BLaER1 (cell line): ENCODE measurements around the gene VWA1.
"Not testable (repeated sequence)": the region's sequence is repeated elsewhere in the genome, so short reads cannot be mapped to it uniquely, and the experiment has no call there.

Experiments
- H3K27ac ChIP-seq: shearing (Covaris generic); formaldehyde crosslinking; 2 replicates; pipeline ENCODE4 v1.8.1; 2022
- H3K27me3 ChIP-seq: shearing (Covaris generic); formaldehyde crosslinking; 2 replicates; pipeline ENCODE4 v1.8.1; 2022
- H3K36me3 ChIP-seq: shearing (Covaris generic); formaldehyde crosslinking; 2 replicates; pipeline ENCODE4 v1.8.1; 2022
- H3K4me1 ChIP-seq: shearing (Covaris generic); formaldehyde crosslinking; 2 replicates; pipeline ENCODE4 v1.8.1; 2022
- H3K4me2 ChIP-seq: shearing (Covaris generic); formaldehyde crosslinking; 2 replicates; pipeline ENCODE4 v1.8.1; 2022
- H3K4me3 ChIP-seq: shearing (Covaris generic); formaldehyde crosslinking; 2 replicates; pipeline ENCODE4 v1.8.1; 2022
- H3K9ac ChIP-seq: shearing (Covaris generic); formaldehyde crosslinking; 2 replicates; pipeline ENCODE4 v1.8.1; 2022
- H3K9me3 ChIP-seq: shearing (Covaris generic); formaldehyde crosslinking; 2 replicates; pipeline ENCODE4 v1.8.1; 2022
- H4K20me1 ChIP-seq: shearing (Covaris generic); formaldehyde crosslinking; 2 replicates; pipeline ENCODE4 v1.8.1; 2022
- Cebpa-rat ChIP-seq: shearing (Covaris generic); IDR thresholded peaks from 2 replicates; pipeline ENCODE4 v1.8.1; 2022

VWA1 gene

DNA sequence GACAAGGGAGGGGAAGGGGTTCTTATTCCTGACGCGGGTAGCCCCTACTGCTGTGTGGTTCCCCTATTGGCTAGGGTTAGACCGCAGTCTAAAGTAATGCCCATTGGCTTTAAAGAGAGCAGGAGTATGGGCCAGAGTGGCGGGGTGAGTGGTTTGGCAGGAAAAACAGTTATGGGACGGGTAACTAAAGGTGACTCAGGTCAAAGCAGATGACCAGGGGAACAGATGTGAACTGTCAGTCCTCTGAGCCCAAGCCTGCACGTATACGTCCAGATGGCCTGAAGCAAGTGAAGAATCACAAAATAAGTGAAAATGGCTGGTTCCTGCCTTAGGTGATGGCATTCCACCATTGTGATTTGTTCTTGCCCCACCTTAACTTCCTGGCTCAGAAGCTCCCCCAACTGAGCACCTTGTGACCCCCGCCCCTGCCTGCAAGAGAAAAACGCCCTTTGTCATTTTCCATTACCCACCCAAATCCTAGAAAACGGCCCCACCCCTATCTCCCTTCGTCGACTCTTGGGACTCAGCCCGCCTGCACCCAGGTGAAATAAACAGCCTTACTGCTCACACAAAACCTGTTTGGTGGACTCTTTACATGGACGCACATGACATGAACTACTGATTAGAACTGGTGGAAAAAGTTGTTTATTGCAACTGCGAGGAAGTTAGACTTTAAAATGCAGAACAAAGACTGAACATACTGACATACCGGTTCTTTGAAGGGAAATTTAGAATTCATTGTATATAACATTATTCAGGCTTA is 35.3 kb downstream of the VWA1 start:
- TF ChIP-seq Cebpa-rat = no peak
- Histone ChIP-seq H3K27ac (peak overlapping the region; percentile 71), H3K36me3 (peaks cover 9% of the 10 kb centered on the region; the same call in 1 of the 2 replicates), H3K4me1 (peaks cover 50% of the 10 kb centered on the region), H3K27me3 (no peaks in the 10 kb centered on the region), H3K9me3 (no peaks in the 10 kb centered on the region), H4K20me1 (peaks cover 34% of the 10 kb centered on the region), H3K4me2 (peak overlapping the region; percentile 87), H3K4me3 (peak overlapping the region; percentile 87), H3K9ac (peak overlapping the region; percentile 85)

DNA sequence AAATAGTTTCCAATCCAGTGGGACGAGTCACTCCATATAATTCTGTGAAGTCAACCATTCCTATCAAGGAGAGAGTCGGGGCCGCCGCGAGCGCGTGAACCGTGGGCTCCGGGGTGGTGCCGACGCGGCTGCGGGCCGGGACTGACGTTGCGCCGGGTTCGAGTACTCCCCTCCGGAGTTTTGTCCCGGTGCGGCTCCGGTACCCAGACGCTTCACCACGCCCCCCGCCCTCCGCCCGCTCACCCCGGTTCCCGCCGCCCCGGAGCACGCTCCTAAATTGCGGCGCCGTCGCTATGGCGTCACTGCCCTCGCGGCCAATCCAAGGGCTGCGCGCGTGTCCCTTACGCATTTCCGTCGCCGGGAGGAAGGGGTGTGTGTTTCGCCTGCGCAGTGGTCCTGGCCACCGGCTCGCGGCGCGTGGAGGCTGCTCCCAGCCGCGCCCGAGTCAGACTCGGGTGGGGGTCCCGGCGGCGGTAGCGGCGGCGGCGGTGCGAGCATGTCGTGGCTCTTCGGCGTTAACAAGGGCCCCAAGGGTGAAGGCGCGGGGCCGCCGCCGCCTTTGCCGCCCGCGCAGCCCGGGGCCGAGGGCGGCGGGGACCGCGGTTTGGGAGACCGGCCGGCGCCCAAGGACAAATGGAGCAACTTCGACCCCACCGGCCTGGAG is 36.0 kb downstream of the VWA1 start, which contains the start of gene ATAD3B:
Gene ATAD3B, plus strand, starts transcription at position 377 of the 664 bp plus-strand sequence. Its CDS starts 120 bp downstream, at position 497.
- H3K4me3 ChIP-seq = peak within 1 kb of the TSS; percentile 87
- H3K9ac ChIP-seq = peak within 1 kb of the TSS; percentile 85
- peaks cover 57% of the 10 kb centered on the region for H3K4me1 ChIP-seq
- peak within 1 kb of the TSS; percentile 94 for H3K4me2 ChIP-seq
- peaks cover 9% of the 10 kb centered on the region; the same call in 1 of the 2 replicates for H3K36me3 ChIP-seq
- no peak for TF ChIP-seq Cebpa-rat
- peak within 1 kb of the TSS; percentile 71 for H3K27ac ChIP-seq
- H3K27me3 ChIP-seq = no peaks in the 10 kb centered on the region
- H3K9me3 ChIP-seq = no peaks in the 10 kb centered on the region
- peaks cover 41% of the 10 kb centered on the region for H4K20me1 ChIP-seq

DNA sequence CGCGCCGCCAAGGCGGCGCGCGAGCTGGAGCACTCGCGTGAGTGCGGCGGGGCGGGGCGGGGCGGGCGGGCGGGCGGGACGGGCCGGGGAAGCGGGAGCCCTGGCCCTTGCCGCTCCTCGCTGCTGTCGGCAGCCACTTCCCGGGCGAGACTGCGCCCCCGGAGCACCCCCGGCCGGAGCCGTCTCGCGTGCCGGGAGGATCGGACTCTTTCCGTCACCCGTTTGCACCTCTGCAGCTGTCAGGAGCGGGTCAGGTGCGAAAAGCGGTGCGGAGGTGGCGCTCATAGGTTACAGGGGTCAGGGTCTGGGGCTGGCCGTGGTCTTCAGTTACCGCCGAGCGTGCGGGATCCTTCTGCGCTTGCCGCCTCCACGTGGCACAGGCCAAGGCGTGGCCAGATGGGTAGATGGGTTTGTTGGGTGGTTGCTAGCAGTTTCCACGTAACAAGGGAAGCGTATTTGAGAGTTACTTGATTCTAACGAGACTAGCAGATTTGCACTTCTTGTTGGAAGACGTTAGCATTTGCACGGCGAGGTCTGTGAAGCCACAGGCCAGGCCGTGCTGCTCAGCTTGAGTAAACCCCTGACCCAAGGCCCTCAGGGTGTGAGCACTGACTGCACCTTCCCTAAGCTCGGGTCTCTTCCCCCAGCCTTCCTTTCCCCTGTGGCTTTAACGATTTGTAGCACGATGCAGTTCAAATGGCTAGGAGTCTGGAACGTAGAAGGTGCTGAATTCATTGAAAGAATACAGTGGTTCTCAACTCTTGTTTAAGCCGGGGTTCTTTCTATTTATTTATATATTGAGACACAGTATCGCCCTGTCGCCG is 36.8 kb downstream of the VWA1 start:
- Histone ChIP-seq H3K4me1 (peaks cover 64% of the 10 kb centered on the region), H4K20me1 (peaks cover 49% of the 10 kb centered on the region), H3K4me3 (peak overlapping the region; percentile 87), H3K36me3 (peaks cover 15% of the 10 kb centered on the region), H3K4me2 (peak overlapping the region; percentile 94), H3K27ac (0 out of 2 replicates have a peak overlapping the region, but pooled peaks have one; percentile 26), H3K9ac (peak overlapping the region; percentile 85)
- H3K27me3 ChIP-seq, H3K9me3 ChIP-seq: not testable (repeated sequence)

DNA sequence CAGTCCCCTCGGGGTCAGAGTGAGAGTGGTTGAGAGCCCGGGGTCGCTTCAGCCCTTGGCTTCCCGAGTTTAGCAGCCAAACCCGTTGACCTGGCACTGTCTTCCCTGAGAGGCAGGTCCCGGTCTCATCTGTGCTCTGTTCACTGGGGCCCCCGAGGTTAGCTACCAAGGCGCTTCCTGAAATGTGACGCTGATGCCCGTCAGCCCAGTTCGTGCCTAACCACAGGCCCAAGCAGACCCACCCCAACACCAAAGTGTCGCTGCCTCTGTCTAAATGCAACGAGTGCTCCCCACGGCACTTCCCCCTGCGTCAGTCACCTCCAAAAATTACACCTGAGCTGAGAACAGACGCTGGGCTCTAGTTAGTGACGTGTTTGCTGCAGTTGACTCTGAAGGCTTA is 40.5 kb downstream of the VWA1 start:
- Histone ChIP-seq H3K4me2 (peak overlapping the region; percentile 70), H4K20me1 (peaks cover 60% of the 10 kb centered on the region), H3K4me3 (peak overlapping the region; percentile 33; the same call in 1 of the 2 replicates), H3K36me3 (peaks cover 47% of the 10 kb centered on the region), H3K4me1 (peaks cover 48% of the 10 kb centered on the region)
- not testable (repeated sequence) for H3K27ac ChIP-seq, H3K27me3 ChIP-seq, H3K9ac ChIP-seq, H3K9me3 ChIP-seq

DNA sequence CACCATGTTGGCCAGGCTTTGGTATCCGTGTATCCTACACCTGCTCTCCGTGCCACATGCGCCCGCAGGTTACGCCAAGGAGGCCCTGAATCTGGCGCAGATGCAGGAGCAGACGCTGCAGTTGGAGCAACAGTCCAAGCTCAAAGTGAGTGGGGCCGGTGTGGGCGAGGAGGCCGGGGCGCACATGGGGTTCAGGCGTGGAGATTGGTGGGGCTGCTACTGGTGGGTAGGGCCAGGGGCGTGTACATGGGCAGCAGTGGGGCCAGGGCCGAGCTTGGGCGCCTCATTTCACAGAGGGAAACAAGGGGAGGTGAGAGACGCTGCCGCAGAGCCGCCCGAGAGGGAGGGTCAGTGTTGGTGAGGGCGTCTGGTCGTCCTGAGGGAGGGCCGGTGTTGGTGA is 41.7 kb downstream of the VWA1 start:
- H4K20me1 ChIP-seq = peaks cover 60% of the 10 kb centered on the region

DNA sequence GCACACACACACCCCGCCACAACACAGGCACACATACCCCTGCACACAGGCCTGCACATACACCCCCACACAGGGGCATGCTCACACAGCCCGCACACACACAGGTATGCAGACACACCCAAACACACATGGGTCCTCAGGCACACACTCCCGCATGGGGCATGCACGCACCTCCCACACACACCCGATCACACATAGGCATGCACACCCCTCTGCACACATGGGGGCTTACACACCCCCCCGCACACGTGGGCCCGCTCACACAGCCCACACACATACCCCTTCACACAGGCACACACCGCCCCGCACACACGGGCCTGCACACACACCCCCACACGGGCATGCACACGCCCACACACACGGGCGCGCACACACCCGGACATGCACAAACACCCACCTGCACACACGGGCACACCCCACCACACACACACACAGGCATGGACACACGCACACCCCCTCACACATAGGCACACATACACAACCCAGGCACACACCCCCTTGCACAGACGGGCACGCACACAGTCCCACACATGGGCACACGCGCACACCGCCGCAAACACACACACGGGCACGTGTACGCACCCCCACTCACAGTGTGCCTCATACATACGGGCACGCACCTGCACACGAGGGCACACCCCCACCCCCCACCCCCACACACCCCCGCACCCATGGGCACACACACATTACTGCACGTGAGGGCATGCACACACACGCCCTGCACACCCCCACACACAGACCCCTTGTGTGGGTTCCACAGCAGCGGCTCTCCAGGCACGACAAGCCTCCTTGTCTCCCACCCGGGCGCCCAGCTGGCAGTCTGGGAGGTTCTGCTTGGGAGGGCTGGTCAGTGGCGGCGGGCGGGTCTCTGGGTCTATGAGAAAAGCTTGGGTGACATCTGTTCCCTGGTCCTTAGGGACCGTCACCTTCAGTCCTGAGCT is 44.3 kb downstream of the VWA1 start:
- H3K27ac ChIP-seq = no peak overlapping the region
- no peak overlapping the region for H3K4me3 ChIP-seq
- no peak overlapping the region for H3K4me2 ChIP-seq
- peaks cover 57% of the 10 kb centered on the region for H4K20me1 ChIP-seq
- H3K9me3 ChIP-seq = no peaks in the 10 kb centered on the region
- no peaks in the 10 kb centered on the region for H3K27me3 ChIP-seq
- no peak overlapping the region for H3K9ac ChIP-seq
- H3K36me3 ChIP-seq = peaks cover 67% of the 10 kb centered on the region
- H3K4me1 ChIP-seq = peaks cover 37% of the 10 kb centered on the region
- TF ChIP-seq Cebpa-rat = no peak

More for the DNA sequence above, 41.7 kb downstream of the VWA1 start:
- Histone ChIP-seq H3K36me3 (peaks cover 54% of the 10 kb centered on the region), H3K4me2 (peak overlapping the region; percentile 70), H3K9me3 (no peaks in the 10 kb centered on the region), H3K4me1 (peaks cover 47% of the 10 kb centered on the region), H3K9ac (no peak overlapping the region), H3K27ac (no peak overlapping the region), H3K4me3 (no peak overlapping the region), H3K27me3 (no peaks in the 10 kb centered on the region)
- no peak for TF ChIP-seq Cebpa-rat

DNA sequence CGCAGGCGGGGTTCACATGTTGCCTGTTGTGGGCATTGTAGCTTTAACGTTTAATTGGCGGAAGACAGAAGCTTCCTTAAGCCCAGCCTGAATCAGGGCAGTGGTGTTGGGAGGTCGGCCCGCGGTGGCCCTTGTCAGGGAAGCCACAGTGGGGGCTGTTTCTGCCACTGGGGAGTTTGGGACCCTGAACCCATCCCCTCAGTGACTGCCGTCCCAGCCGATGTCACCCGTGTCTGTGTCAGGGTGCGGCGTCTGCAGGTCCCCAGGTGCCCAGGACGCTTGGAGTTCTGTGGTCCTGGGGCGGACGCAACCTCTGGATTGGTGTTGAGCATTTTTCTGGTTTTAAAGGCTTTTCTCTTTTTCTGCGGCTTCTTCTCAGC is 45.0 kb downstream of the VWA1 start:
- H3K4me2 ChIP-seq, H3K9me3 ChIP-seq, H3K27ac ChIP-seq, H3K27me3 ChIP-seq, H3K4me3 ChIP-seq, H3K9ac ChIP-seq: not testable (repeated sequence)
- peaks cover 70% of the 10 kb centered on the region for H3K36me3 ChIP-seq
- peaks cover 37% of the 10 kb centered on the region for H3K4me1 ChIP-seq
- H4K20me1 ChIP-seq = peaks cover 56% of the 10 kb centered on the region

DNA sequence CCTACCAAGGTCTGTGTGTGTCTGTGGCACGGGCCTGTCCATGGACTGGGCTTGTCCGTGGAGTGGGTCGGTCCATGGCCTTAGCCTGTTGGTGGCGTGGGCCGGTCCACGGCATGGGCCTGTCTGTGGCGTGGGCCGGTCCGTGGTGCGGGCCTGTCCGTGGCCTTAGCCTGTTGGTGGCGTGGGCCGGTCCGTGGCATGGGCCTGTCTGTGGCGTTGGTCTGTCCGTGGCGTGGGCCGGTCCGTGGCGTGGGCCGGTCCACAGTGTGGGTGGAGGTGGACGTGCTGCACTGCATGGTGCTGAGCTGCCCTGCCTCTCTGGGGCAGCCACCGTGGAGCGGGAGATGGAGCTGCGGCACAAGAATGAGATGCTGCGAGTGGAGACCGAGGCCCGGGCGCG is 46.3 kb downstream of the VWA1 start:
- not testable (repeated sequence) for H3K4me3 ChIP-seq, H3K4me2 ChIP-seq, H3K27me3 ChIP-seq, H3K27ac ChIP-seq, H3K9ac ChIP-seq, H3K9me3 ChIP-seq
- peaks cover 81% of the 10 kb centered on the region for H3K36me3 ChIP-seq
- peaks cover 50% of the 10 kb centered on the region for H4K20me1 ChIP-seq
- peaks cover 28% of the 10 kb centered on the region for H3K4me1 ChIP-seq

DNA sequence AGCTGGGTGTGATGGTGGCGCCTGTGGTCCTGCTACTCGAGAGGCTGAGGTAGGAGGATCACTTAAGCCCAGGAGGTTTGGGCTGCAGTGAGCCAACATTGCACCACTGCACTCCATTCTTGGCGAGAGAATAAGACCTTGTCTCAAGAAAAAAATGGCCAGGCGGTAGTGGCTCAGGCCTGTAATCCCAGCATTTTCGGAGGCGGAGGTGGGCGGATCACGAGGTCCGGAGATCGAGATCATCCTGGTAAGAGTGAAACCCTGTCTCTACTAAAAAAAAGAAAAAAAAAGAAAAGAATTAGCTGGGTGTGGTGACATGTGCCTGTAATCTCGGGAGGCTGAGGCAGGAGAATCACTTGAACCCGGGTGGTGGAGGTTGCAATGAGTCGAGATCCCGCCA is 47.4 kb downstream of the VWA1 start:
- no peak overlapping the region for H3K4me2 ChIP-seq
- no peaks in the 10 kb centered on the region for H3K27me3 ChIP-seq
- H3K4me1 ChIP-seq = peaks cover 21% of the 10 kb centered on the region
- no peak for TF ChIP-seq Cebpa-rat
- H3K9ac ChIP-seq = no peak overlapping the region
- H3K4me3 ChIP-seq = no peak overlapping the region
- peaks cover 39% of the 10 kb centered on the region for H4K20me1 ChIP-seq
- H3K27ac ChIP-seq = no peak overlapping the region
- H3K36me3 ChIP-seq = peaks cover 81% of the 10 kb centered on the region
- H3K9me3 ChIP-seq = no peaks in the 10 kb centered on the region
